ENCODE data around the gene RABGAP1L.

DNA sequence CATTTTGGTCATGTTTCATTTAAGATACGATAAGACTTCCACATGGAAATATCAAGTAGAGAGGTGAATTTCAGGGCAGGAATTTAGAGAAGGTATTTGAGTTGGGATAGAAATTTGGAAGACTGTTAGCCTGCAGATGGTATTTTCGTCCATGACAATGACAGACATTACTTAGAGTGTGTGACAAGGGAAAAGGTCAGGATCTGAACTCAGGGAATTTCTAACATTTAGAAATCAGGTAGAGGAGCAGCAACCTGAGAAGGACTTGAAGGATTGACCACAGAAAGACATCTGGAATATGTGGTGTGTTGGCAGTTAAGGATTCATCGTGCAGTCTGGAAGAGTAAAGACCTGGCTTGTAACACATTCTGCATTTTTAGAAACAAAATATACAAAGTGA, 57.9 kb downstream of the RABGAP1L start:
- TF ChIP-seq, protein P1, sequence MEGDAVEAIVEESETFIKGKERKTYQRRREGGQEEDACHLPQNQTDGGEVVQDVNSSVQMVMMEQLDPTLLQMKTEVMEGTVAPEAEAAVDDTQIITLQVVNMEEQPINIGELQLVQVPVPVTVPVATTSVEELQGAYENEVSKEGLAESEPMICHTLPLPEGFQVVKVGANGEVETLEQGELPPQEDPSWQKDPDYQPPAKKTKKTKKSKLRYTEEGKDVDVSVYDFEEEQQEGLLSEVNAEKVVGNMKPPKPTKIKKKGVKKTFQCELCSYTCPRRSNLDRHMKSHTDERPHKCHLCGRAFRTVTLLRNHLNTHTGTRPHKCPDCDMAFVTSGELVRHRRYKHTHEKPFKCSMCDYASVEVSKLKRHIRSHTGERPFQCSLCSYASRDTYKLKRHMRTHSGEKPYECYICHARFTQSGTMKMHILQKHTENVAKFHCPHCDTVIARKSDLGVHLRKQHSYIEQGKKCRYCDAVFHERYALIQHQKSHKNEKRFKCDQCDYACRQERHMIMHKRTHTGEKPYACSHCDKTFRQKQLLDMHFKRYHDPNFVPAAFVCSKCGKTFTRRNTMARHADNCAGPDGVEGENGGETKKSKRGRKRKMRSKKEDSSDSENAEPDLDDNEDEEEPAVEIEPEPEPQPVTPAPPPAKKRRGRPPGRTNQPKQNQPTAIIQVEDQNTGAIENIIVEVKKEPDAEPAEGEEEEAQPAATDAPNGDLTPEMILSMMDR (conservative IDR thresholded peaks at IDR 0.05; ENCODE audit: low read length) = no peak
- no peak for TF ChIP-seq EZH2phosphoT487 (IDR thresholded peaks at IDR 0.05; ENCODE audit: borderline replicate concordance, low read depth, low read length)

Measured in OCI-LY7 (cell line).